OCI-LY7 (cell line): ENCODE results near the gene SLC26A4. TPM values are rescaled to one million over a fixed set of nuclear protein-coding genes. Genes with fewer than 3 reads are reported as not detected.

Experiments used
- BruUV-seq: library from RNA; stranded (reverse); fragments of 400-500 nt; replicated peaks from 2 replicates; lab custom pipeline; 2021; lab: Mats Ljungman, UMichigan
- CTCF ChIA-PET: fragments of 300-600 bp; sonication (Branson Sonifier 250); formaldehyde crosslinking; loops from one replicate; lab custom pipeline; 2022; ENCODE audit warnings: antibody characterized with exemption; ENCODE audit not compliant: unreplicated experiment; lab: Charles Lee
- POLR2A ChIA-PET: fragments of 300-600 bp; sonication (Branson Sonifier 250); formaldehyde crosslinking; loops from one replicate; lab custom pipeline; 2022; ENCODE audit warnings: antibody characterized with exemption; lab: Charles Lee
- DNase-seq: peaks from one replicate; pipeline ENCODE4 v3.0.0-alpha.2; 2015; ENCODE audit warnings: low spot score
- H2AFZ ChIP-seq: fragments of 200-600 bp; sonication (generic), shearing (Covaris generic); 2 replicates; pipeline ENCODE4 v1.6.1; 2014; ENCODE audit warnings: mild to moderate bottlenecking, antibody characterized with exemption, low read length, moderate library complexity
- H3K27ac ChIP-seq: fragments of 200-600 bp; sonication (generic); 2 replicates; pipeline ENCODE4 v1.5.1; 2014; ENCODE audit warnings: mixed run types, low read depth, mild to moderate bottlenecking, moderate library complexity, low read length, inconsistent platforms; ENCODE audit not compliant: poor library complexity, severe bottlenecking
- H3K36me3 ChIP-seq: fragments of 200-600 bp; sonication (generic); 2 replicates; pipeline ENCODE4 v1.6.1; 2014; ENCODE audit warnings: mild to moderate bottlenecking, antibody characterized with exemption, low read length, moderate library complexity, mixed read lengths; ENCODE audit not compliant: insufficient read depth
- H3K4me1 ChIP-seq: fragments of 200-600 bp; sonication (generic); 2 replicates; pipeline ENCODE4 v1.5.1; 2014; ENCODE audit warnings: mild to moderate bottlenecking, low read length; ENCODE audit not compliant: insufficient read depth, poor library complexity, severe bottlenecking
- H3K4me2 ChIP-seq: fragments of 200-600 bp; sonication (generic); 2 replicates; pipeline ENCODE4 v1.6.1; 2014; ENCODE audit warnings: mild to moderate bottlenecking, low read length
- H3K4me3 ChIP-seq: fragments of 200-600 bp; sonication (generic); 2 replicates; pipeline ENCODE4 v1.5.1; 2014; ENCODE audit warnings: mild to moderate bottlenecking, low read depth, low read length; ENCODE audit not compliant: poor library complexity, severe bottlenecking
- H3K79me2 ChIP-seq: fragments of 200-600 bp; sonication (generic); 2 replicates; pipeline ENCODE4 v1.6.1; 2016; ENCODE audit warnings: low read depth, mild to moderate bottlenecking, low read length, moderate library complexity, mixed read lengths; ENCODE audit not compliant: insufficient read depth
- H3K9me2 ChIP-seq: fragments of 200-600 bp; sonication (generic); 2 replicates; pipeline ENCODE4 v1.6.1; 2016; ENCODE audit warnings: mild to moderate bottlenecking, low read length, mixed read lengths; ENCODE audit not compliant: insufficient read depth
- H3K9me3 ChIP-seq: fragments of 200-600 bp; sonication (generic); 2 replicates; pipeline ENCODE4 v1.6.1; 2014; ENCODE audit warnings: mild to moderate bottlenecking, mixed run types, low read length, mixed read lengths
- H4K20me1 ChIP-seq: fragments of 200-600 bp; sonication (generic); 2 replicates; pipeline ENCODE4 v1.6.1; 2014; ENCODE audit warnings: mild to moderate bottlenecking, antibody characterized with exemption, low read length, moderate library complexity, mixed read lengths; ENCODE audit not compliant: insufficient read depth
- EZH2phosphoT487 ChIP-seq: fragments of 200-600 bp; sonication (generic); IDR thresholded peaks from 2 replicates; pipeline ENCODE4 v1.6.1; 2018; ENCODE audit warnings: low read depth, borderline replicate concordance, mild to moderate bottlenecking, mixed run types, antibody characterized with exemption, low read length, moderate library complexity, mixed read lengths
- intact Hi-C: fragments of 100-400 bp; cut with micrococcal nuclease; formaldehyde crosslinking; loops from one replicate; pipeline ENCODE4 v1.10.0; 2022; ENCODE audit not compliant: unreplicated experiment
- total RNA-seq, 2 experiments: library from RNA; depleted of rRNA in 1 of 2; stranded (reverse); fragments of >200 nt in 1 of 2; shearing (Covaris generic) in 1 of 2; gene quantifications; 2 replicates each; pipeline ENCODE4 v1.2.3, GENCODE V29; 2014 to 2022
- TF ChIP-seq, protein P1 (sequence below): fragments of 200-600 bp; sonication (generic); conservative IDR thresholded peaks from 2 replicates; pipeline ENCODE4 v1.5.1; 2014; ENCODE audit warnings: mild to moderate bottlenecking, antibody characterized with exemption, low read length, moderate library complexity, mixed read lengths

Gene SLC26A4
- total RNA-seq, 2 experiments from 2014 or later: 0.27 TPM; not detected in 1

DNA sequence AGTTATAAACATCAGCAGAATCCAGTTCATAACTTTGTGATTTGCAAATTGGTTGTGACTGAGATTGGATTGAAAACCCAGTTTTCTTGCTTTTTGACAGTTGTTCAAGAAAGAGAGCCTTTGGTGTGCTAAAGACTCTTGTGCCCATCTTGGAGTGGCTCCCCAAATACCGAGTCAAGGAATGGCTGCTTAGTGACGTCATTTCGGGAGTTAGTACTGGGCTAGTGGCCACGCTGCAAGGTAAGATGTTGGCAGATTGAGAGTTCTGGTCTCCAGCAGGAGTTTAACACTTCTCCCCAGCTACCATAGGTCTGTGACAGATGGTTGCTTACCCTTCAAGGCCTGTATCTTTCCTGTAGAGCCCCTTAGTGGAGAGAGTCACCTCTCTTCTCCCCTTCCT, 2.6 kb downstream of the SLC26A4 start:
- no peak overlapping the region for H2AFZ ChIP-seq
- no peak for TF ChIP-seq EZH2phosphoT487
- TF ChIP-seq, protein P1, sequence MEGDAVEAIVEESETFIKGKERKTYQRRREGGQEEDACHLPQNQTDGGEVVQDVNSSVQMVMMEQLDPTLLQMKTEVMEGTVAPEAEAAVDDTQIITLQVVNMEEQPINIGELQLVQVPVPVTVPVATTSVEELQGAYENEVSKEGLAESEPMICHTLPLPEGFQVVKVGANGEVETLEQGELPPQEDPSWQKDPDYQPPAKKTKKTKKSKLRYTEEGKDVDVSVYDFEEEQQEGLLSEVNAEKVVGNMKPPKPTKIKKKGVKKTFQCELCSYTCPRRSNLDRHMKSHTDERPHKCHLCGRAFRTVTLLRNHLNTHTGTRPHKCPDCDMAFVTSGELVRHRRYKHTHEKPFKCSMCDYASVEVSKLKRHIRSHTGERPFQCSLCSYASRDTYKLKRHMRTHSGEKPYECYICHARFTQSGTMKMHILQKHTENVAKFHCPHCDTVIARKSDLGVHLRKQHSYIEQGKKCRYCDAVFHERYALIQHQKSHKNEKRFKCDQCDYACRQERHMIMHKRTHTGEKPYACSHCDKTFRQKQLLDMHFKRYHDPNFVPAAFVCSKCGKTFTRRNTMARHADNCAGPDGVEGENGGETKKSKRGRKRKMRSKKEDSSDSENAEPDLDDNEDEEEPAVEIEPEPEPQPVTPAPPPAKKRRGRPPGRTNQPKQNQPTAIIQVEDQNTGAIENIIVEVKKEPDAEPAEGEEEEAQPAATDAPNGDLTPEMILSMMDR: no peak
- intact Hi-C loops: no loop called here
- H4K20me1 ChIP-seq: no peaks in the 10 kb centered on the region
- ChIA-PET POLR2A (interaction anchor here (0.7 kb wide), 1 partner anchor 22 kb away, joined by 3 read pairs; no protein-coding TSS in a partner anchor), CTCF (no interaction called here)
- DNase-seq: no peak
- H3K79me2 ChIP-seq: no peaks in the 10 kb centered on the region
- no peaks in the 10 kb centered on the region for H3K9me3 ChIP-seq
- H3K36me3 ChIP-seq: no peaks in the 10 kb centered on the region
- no TSS peak for BruUV-seq
- H3K4me1 ChIP-seq: no peaks in the 10 kb centered on the region
- no peak overlapping the region for H3K4me3 ChIP-seq
- H3K27ac ChIP-seq: no peak overlapping the region
- no peak overlapping the region for H3K4me2 ChIP-seq
- no peaks in the 10 kb centered on the region for H3K9me2 ChIP-seq

GRCh38 chr7:107666790-107667189, 6.2 kb downstream of the SLC26A4 start:
- no TSS peak for BruUV-seq
- H4K20me1 ChIP-seq: no peaks in the 10 kb centered on the region
- H3K9me2 ChIP-seq: no peaks in the 10 kb centered on the region
- no peaks in the 10 kb centered on the region for H3K9me3 ChIP-seq
- no peaks in the 10 kb centered on the region for H3K79me2 ChIP-seq
- H3K36me3 ChIP-seq: no peaks in the 10 kb centered on the region
- H3K4me3 ChIP-seq: no peak overlapping the region
- H2AFZ ChIP-seq: no peak overlapping the region
- H3K4me2 ChIP-seq: no peak overlapping the region
- ChIA-PET CTCF (no interaction called here), POLR2A (no interaction called here)
- TF ChIP-seq, protein P1: no peak
- TF ChIP-seq EZH2phosphoT487: no peak
- H3K4me1 ChIP-seq: no peaks in the 10 kb centered on the region
- intact Hi-C loops: no loop called here
- H3K27ac ChIP-seq: no peak overlapping the region
- DNase-seq: no peak

DNA sequence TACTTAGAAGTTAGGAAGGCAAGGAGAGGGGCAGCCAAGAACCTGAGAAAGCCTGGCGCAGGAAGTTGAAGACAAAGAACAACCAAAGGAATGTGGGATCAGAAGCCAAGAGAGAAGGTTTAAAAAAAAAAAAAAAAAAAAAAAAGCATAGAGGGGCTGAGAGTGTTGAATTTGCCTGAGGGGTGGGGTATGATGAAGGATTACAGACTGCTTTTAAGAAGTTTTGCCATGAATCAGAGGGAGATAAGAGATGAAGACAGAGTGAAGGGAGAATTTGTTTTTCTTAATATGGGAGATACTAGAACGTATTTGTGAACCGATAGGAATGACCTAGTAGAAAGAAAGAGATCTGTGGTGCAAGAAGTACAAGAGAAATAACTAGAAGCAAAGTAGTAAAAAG, 6.7 kb downstream of the SLC26A4 start:
- no peak for TF ChIP-seq EZH2phosphoT487
- TF ChIP-seq, protein P1: no peak
- no peak for DNase-seq
- no peaks in the 10 kb centered on the region for H3K4me1 ChIP-seq
- CTCF ChIA-PET: no interaction called here
- no TSS peak for BruUV-seq
- H4K20me1 ChIP-seq: no peaks in the 10 kb centered on the region
- no peaks in the 10 kb centered on the region for H3K79me2 ChIP-seq
- no peaks in the 10 kb centered on the region for H3K9me2 ChIP-seq
- no peak overlapping the region for H2AFZ ChIP-seq
- H3K9me3 ChIP-seq: no peaks in the 10 kb centered on the region
- no peak overlapping the region for H3K27ac ChIP-seq
- no peak overlapping the region for H3K4me3 ChIP-seq
- POLR2A ChIA-PET: no interaction called here
- H3K4me2 ChIP-seq: no peak overlapping the region
- no peaks in the 10 kb centered on the region for H3K36me3 ChIP-seq
- intact Hi-C loops: no loop called here
